Loucy (cell line): ENCODE results near the gene TSPAN17.

Experiments
- EZH2phosphoT487 ChIP-seq: fragments of 200-600 bp; IDR thresholded peaks from 2 replicates; pipeline ENCODE4 v1.6.1; 2018; ENCODE audit warnings: antibody characterized with exemption, mild to moderate bottlenecking, moderate library complexity, borderline replicate concordance
- TF ChIP-seq, protein P1 (sequence below): fragments of 200-600 bp; sonication (generic); conservative IDR thresholded peaks from 2 replicates; pipeline ENCODE4 v1.5.1; 2014; ENCODE audit warnings: mild to moderate bottlenecking, antibody characterized with exemption, low read length

DNA sequence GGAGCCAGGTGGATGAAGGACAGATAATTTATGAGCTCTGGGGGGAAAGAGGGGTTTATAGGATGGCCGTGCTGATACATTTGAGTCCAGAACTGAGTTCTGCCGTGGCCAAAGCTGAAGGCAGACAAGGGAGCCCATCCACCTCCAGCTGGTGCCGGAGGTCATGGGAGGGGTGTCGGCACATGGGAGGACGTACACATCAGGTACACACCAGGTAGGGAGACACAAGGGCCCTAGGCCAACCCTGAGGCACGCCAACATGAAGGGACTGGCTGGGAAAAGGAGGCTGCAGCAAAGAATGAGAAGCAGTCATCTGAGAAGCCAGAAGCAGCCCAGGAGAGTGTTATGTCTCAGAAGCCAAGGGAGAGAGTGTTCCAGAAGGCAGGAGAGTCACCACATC is 35.3 kb upstream of the TSPAN17 start:
- TF ChIP-seq, protein P1, sequence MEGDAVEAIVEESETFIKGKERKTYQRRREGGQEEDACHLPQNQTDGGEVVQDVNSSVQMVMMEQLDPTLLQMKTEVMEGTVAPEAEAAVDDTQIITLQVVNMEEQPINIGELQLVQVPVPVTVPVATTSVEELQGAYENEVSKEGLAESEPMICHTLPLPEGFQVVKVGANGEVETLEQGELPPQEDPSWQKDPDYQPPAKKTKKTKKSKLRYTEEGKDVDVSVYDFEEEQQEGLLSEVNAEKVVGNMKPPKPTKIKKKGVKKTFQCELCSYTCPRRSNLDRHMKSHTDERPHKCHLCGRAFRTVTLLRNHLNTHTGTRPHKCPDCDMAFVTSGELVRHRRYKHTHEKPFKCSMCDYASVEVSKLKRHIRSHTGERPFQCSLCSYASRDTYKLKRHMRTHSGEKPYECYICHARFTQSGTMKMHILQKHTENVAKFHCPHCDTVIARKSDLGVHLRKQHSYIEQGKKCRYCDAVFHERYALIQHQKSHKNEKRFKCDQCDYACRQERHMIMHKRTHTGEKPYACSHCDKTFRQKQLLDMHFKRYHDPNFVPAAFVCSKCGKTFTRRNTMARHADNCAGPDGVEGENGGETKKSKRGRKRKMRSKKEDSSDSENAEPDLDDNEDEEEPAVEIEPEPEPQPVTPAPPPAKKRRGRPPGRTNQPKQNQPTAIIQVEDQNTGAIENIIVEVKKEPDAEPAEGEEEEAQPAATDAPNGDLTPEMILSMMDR = no peak
- no peak for TF ChIP-seq EZH2phosphoT487
